KOPT-K1 (cell line): ENCODE results near the gene SLC46A1.

ENCODE experiments used
- H3K27ac ChIP-seq: fragments of 200-600 bp; sonication (generic); 2 replicates; pipeline ENCODE4 v1.5.1; 2016; ENCODE audit warnings: antibody characterized with exemption, mild to moderate bottlenecking, low read depth, low read length; ENCODE audit not compliant: poor library complexity, severe bottlenecking
- H3K36me3 ChIP-seq: fragments of 200-600 bp; sonication (generic); 2 replicates; pipeline ENCODE4 v1.5.1; 2017; ENCODE audit warnings: antibody characterized with exemption, mild to moderate bottlenecking, low read length, moderate library complexity; ENCODE audit not compliant: insufficient read depth
- H3K9me3 ChIP-seq: fragments of 200-600 bp; sonication (generic); 2 replicates; pipeline ENCODE4 v1.5.1; 2017; ENCODE audit warnings: antibody characterized with exemption, low read length, mild to moderate bottlenecking; ENCODE audit not compliant: insufficient read depth, poor library complexity, severe bottlenecking

Gene SLC46A1

DNA sequence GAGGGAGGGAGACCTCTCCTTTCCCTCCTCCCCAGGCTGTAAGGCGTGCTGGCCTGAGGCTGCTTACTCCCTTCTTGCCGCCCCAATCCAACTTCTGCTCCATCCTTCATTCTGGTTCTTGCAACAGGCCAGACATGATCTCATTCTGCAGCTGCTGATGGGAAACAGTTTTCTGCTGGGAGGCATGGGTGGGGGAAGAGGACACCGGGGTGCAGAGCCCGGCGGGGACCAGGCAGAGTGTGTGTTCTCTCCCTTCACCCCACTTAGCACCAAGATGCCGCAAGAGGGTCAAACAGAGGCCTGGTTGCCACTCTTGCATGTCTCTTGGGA is 33.1 kb downstream of the SLC46A1 start:
- Histone ChIP-seq H3K27ac (peak overlapping the region; percentile 45), H3K9me3 (no peaks in the 10 kb centered on the region), H3K36me3 (no peaks in the 10 kb centered on the region)

DNA sequence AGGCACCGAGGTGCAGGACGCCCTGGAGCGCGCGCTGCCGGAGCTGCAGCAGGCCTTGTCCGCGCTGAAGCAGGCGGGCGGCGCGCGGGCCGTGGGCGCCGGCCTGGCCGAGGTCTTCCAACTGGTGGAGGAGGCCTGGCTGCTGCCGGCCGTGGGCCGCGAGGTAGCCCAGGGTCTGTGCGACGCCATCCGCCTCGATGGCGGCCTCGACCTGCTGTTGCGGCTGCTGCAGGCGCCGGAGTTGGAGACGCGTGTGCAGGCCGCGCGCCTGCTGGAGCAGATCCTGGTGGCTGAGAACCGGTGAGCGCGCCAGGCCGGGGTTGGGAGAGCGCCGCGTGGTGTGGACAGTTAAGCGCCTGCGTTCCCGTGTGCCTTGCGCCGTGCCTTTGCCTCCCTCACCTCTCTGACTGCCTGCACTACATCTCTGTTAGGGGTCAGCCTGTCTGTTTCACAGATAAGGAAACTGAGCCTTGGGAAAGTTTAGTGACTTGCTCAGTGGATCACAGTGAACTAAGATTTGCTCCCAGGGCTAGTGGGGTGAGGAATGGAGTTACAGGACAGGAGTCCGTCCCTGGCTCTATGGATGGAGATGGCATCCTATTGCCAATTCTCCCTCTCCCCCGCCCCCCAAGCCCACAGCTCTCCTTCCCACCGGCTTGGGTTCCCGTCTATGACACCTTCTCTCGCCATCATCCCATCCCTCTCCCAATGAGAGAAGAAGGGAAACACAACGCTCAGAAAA is 33.6 kb downstream of the SLC46A1 start:
- Histone ChIP-seq H3K27ac (peak overlapping the region; percentile 45), H3K36me3 (no peaks in the 10 kb centered on the region)

DNA sequence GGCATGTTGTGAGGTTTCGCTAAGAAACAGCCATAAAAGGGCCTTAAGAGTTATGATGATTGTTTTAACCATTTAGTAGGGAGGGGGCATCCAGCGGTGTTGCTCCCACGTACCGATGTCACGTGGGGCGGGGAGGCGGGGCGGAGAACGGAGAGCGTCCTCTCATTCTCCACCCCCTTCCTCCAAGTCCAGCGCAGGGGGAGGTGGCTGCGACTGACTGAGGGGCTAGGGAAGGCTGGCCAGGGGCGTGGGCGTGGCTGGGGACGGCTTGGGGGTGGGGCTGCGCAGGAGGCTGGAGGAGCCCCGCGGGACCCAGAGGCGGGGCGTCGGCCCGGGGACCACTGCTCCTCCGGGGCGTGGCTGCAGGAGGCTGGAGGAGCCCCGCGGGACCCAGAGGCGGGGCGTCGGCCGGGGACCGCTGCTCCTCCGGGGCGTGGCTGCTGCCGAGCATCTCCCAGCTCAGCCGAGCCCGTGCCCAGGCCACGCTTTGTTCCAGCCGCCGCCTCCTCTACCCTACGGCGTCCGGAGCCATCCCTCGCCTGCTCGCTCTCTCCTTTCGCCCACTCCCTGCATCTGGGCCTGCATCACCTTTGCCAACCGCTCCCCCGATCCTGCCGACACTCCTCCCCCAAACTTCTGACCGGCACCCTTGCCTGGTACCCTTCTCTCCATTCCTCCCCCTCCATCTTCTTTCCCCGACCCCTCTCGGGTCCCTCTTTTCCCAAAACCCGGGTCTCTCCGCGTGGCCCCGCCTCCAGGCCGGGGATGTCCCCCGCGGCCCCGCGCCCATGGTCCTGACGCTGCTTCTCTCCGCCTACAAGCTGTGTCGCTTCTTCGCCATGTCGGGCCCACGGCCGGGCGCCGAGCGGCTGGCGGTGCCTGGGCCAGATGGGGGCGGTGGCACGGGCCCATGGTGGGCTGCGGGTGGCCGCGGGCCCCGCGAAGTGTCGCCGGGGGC is 34.5 kb downstream of the SLC46A1 start, which contains the start of gene SARM1:
SARM1 (plus strand) TSS at position 450 of the 958 bp plus-strand sequence; CDS start at position 789, 339 bp downstream.
- H3K27ac ChIP-seq, result peak within 1 kb of the TSS; percentile 45
- no peaks in the 10 kb centered on the region for H3K36me3 ChIP-seq
- no peaks in the 10 kb centered on the region for H3K9me3 ChIP-seq

More for the DNA sequence above, 33.6 kb downstream of the SLC46A1 start:
- no peaks in the 10 kb centered on the region for H3K9me3 ChIP-seq

- Histone ChIP-seq H3K9me3 (no peaks in the 10 kb centered on the region), H3K27ac (no peak overlapping the region), H3K36me3 (no peaks in the 10 kb centered on the region)
Observed at GRCh38 chr17:28370744-28371103, 35.3 kb downstream of the SLC46A1 start.

DNA sequence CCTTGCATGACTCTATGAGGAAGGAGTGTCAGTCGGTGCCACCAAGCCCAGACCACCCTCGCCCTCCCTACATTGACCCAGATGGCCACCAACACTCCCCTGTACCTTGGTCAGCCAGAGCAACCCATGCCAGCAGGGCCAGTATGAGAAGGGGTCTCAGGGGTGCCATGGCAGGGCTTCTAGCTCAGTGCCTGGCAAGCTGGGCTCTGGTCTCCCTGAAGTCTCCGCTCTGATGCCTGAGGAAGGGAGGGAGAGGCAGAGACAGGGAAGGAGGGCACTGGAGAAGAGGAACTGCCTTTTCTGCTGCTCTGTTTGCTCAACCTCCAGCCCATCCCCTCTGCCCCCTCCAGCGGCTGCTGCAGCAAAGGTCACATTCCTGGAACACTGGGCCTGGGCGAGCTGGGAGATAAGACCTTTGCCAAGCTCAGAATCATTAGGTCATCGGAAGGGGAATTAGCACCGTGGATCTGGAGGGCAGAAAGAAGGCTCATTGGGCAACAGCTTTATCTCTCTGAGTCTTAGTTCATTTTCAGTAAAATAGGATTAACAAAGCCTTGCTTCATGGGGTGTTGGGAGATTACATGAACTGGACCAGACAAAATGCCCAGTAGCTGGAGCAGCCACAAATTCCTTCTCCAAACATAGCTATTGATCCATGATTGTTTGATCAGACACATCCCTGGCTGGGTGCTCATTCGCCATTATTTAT is 35.8 kb downstream of the SLC46A1 start, which contains the start of gene VTN:
VTN (minus strand) TSS at position 273 of the 709 bp plus-strand sequence; CDS start at position 169, 104 bp downstream.
- no peaks in the 10 kb centered on the region for H3K36me3 ChIP-seq
- H3K9me3 ChIP-seq, result no peaks in the 10 kb centered on the region
- H3K27ac ChIP-seq, result no peak within 1 kb of the TSS

- Histone ChIP-seq H3K27ac (no peak overlapping the region), H3K36me3 (no peaks in the 10 kb centered on the region), H3K9me3 (no peaks in the 10 kb centered on the region)
Observed at GRCh38 chr17:28369684-28370034, 36.4 kb downstream of the SLC46A1 start.

GRCh38 chr17:28368915-28369683 is 36.9 kb downstream of the SLC46A1 start:
- no peak overlapping the region for H3K27ac ChIP-seq
- H3K9me3 ChIP-seq, result no peaks in the 10 kb centered on the region
- peaks cover 5% of the 10 kb centered on the region; the same call in 1 of the 2 replicates for H3K36me3 ChIP-seq

- Histone ChIP-seq H3K27ac (no peak overlapping the region), H3K9me3 (no peaks in the 10 kb centered on the region), H3K36me3 (peaks cover 12% of the 10 kb centered on the region; the same call in 1 of the 2 replicates)
Observed at GRCh38 chr17:28368306-28368831, 37.6 kb downstream of the SLC46A1 start.

DNA sequence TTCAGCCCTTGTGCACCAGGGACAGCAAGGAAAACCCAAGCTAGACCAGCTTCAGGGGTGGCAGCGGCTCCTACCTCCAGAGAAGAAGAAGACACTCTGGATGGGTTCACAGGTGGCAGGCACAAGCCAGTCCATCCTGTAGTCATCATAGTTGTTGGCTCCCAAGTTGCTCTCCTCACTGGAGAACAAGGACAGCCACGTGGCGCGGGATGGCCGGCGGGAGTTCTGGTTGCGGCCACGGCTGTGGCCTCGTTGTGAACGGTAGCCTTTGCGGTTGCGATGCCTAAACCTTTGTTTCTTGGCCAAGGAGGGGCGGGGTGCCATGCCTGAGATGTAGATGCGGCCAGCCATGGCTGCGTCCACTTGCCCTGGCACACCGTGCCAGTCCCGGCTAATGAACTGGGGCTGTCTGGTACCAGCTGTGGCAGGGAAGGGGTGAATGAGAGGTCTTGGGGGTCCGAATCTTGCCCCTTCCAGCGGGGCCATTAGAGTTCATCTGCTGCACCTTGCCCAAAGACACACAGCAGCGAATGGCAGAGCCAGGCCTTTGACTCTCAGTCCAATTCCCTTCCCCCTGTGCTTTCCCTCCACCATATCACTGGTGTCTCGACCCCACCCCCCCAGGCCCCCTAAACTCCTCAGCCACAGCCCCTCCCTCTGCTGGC is 38.2 kb downstream of the SLC46A1 start:
- Histone ChIP-seq H3K9me3 (no peaks in the 10 kb centered on the region), H3K27ac (no peak overlapping the region), H3K36me3 (peaks cover 18% of the 10 kb centered on the region; the same call in 1 of the 2 replicates)

DNA sequence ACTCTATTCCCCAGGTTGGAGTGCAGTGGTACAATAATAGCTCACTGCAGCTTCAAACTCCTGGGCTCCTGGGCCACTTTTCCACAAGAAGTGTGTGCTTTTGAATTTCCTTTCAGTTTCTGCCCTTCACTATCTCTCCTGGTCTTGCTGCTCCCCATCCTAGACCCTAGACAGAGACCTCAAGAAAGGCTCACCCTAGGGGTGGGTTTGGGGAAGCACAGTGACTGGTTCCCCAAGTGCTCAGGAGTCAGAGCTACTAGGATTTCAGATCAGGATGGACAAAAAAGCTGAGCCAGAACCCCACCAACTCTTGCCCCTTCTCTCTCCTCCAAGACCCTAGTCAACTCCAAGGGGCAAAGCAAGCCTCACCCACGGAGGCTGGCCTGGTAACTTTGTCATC is 39.4 kb downstream of the SLC46A1 start:
- peaks cover 30% of the 10 kb centered on the region for H3K36me3 ChIP-seq
- H3K9me3 ChIP-seq, result no peaks in the 10 kb centered on the region
- no peak overlapping the region for H3K27ac ChIP-seq

GRCh38 chr17:28365487-28365886 is 40.5 kb downstream of the SLC46A1 start:
- Histone ChIP-seq H3K27ac (no peak overlapping the region), H3K36me3 (peaks cover 41% of the 10 kb centered on the region), H3K9me3 (no peaks in the 10 kb centered on the region)

- Histone ChIP-seq H3K36me3 (peaks cover 48% of the 10 kb centered on the region), H3K27ac (no peak within 1 kb of the TSS), H3K9me3 (no peaks in the 10 kb centered on the region)
Observed at GRCh38 chr17:28364665-28365363, 41.2 kb downstream of the SLC46A1 start, which contains the start of gene SEBOX. SEBOX (minus strand) TSS chr17:28365199; CDS start chr17:28365151, 48 bp downstream.
